HG02759 (cell line): ENCODE measurements around the gene DLG2.
"Not testable (repeated sequence)": the region's sequence is repeated elsewhere in the genome, so short reads cannot be mapped to it uniquely, and the experiment has no call there.

Experiments used
- ATAC-seq: cut with Tn5 transposase; IDR thresholded peaks from one replicate; pipeline ENCODE4 v1.9.1; 2021; ENCODE audit warnings: mild to moderate bottlenecking, moderate library complexity; ENCODE audit not compliant: unreplicated experiment

DLG2 gene

DNA sequence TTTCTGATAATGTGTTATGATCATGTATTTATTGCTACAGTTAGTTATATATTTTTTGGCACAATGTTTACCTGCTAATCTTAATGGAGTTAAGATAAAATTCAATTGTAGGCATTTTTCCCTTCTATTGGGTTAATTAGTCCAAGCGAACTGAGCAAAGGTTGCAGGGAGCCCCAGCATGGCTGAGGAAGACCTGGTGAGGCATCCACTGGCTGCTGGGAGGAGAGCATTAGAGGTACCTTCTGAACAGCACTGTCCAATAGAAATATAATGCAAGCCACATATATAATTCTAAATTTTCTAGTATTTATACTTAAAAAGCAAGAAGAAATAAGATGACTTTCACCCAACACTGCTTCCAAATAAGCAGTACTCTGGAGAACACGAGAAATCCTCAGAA is 19.9 kb upstream of the DLG2 start:
- peak; percentile 2 for ATAC-seq

DNA sequence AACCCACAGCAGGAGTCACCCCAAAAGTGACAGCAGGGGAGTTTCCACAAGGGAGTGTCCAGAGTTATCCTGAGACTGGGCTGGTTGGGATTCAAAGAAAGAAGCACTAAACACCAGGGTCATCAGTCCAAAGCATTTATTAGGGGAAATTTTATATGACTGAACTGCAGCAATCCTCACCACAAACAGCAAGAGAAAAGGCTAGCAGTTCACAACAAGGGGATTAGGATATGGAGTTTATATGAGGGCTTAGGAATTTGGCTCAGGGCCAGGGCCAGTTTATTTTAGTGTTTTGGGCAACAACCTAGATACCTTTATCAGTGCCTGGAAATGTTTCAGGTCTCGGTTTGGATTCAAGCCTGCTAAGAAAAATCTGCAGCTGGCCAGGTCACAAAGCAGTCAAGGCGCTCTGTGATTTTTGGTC is 16.1 kb upstream of the DLG2 start:
- ATAC-seq: no peak

DNA sequence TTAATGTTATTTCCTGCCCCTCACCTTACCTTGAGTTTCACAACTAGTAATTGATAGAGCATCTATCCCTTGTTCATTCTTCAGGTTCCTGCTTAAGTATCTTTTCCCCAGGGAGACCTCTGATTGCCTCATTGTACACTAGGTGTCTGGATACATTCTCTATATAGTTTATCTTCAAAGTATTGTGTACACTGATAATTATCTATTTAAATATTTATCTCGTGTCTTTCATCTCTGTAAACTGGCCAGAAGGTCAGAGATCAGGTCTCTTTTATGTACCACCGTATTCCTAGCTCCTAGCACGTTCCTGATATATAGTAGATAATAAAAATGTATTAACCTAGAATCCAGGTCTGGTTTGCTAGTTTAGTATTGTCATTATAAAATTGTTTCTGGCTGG is 7.6 kb upstream of the DLG2 start:
- no peak for ATAC-seq

DNA sequence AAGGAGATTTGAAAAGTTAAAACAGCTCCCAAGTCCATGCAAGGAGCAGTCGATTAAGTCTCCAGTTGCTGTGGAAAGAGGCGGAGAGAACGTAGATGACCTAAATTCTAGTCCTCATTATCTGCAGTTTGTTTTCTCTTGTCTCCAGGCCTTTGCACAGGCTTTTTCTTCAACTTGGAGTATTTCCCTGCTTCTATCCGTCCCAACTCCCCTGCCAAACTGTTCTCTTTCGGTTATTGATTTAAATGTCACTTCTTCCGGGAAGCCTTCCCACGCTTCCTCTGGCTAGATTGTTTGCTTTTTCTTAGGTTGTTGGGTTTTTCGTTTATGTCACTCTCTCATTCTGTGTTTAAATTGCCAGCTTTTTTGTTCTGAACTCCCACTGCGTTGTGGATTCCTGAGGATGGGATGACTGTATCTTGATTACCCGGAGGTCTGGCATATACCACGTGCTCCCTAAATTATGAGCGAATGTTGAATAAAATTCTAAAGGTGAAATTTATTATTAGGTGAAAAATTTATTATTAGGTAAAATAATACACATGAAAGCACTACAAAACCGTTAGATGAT is 1.7 kb upstream of the DLG2 start:
- peak; percentile 12 for ATAC-seq

DNA sequence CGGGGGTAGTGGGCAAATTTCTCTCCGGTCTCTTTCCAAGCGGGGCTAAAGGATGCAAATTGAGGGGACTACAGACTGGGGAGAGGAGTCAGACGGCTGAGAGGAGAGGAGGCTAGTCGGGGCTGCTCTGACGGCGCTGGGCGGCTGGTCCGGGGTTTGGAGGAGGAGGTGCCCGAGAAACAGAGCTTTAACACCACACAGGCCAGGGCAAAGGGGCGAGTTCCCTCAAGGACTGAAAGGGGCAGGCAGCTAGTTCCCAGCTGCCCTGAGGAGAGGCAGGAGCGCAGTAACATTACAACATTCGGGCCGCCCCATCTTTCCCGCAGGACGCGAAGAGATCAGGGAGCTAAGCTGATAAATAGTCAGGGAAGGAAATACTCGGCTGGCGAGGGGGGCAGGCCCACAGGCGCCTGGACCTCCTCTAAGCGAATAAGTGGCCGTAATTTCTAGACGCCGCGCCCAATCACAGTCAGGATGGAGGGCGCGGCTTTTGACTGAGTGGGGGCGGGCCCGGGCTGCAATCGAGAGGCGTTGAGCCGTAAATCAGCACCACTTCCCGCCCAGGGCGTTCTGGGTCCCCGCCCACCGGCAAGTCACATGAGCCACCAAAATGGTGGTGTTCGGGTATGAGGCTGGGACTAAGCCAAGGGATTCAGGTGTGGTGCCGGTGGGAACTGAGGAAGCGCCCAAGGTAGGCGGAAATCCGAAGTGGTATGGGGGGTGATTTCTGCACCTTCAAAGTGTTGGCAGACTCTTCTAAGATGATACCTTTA is 1.0 kb upstream of the DLG2 start, which contains the start of gene TMEM126B:
Gene TMEM126B, plus strand, starts transcription at position 596 of the 773 bp plus-strand sequence. Its CDS starts 15 bp downstream, at position 611.
- ATAC-seq: peak; percentile 99

DNA sequence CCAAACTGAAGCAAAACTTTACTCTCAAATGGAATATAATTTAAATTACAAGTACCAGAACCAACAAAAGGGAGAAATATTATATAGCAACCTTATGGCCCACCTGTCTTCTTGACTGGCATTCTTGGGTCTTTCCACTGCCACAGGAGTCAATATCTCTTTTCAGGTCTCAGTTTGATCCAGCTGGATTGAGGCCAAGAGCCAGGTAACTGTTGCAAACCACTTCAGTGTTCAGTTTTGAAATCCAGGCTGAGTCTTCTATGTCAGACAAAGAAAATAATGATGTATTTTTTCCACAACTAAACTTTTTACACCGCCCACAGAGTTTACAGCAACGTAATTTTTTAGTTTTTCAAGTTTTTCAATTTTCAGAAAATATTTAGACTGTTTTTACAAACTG is 648 bp downstream of the DLG2 start:
- no peak for ATAC-seq

DNA sequence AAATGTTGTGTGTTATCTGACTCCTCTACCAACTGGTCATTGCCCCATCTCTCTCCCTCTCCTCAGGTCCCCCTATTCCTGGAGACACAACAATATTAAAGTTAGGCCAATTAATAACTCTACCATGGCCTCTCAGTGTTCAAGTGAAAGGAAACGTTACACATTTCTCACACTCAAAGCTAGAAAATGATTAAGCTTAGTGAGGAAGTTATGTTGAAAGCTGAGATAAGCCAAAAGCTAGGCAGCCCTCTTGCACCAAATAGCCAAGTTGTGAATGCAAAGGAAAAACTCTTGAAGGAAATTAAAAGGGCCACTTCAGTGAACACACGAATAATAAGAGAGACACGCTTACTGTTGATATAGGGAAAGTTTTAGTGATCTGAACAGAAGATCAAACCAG is 6.9 kb downstream of the DLG2 start:
- no peak for ATAC-seq

DNA sequence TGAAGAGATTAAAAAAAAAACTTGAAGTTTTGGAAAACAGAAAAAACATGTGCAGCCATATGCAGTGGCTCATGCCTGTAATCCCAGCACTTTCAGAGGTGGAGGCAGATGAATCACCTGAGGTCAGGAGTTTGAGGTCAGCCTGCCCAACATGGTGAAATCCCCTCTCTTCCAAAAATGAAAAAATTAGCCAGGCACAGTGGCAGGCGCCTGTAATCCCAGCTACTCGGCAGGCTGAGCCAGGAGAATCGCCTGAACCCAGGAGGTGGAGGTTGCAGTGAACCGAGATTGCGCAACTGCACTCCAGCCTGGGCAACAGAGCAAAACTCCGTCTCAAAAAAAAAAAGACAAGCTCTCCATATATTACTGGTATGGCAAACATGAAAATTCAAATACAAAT is 7.6 kb downstream of the DLG2 start:
- ATAC-seq: no peak

DNA sequence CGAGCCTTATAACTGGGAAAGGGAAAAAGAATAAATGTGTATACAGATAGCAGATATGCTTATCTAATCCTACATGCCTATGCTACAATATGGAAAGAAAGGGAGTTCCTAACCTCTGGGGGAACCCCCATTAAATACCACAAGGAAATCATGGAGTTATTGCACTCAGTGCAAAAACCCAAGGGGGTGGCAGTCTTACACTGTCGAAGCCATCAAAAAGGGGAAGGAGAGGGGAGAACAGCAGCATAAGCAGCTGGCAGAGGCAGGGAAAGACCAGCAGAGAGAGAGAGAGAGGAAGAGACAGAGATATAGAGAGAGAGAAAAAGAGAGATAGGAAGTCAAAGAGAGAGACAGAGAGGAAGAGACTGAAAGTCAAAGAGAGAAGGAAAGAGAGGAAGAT is 15.5 kb downstream of the DLG2 start:
- not testable (repeated sequence) for ATAC-seq

DNA sequence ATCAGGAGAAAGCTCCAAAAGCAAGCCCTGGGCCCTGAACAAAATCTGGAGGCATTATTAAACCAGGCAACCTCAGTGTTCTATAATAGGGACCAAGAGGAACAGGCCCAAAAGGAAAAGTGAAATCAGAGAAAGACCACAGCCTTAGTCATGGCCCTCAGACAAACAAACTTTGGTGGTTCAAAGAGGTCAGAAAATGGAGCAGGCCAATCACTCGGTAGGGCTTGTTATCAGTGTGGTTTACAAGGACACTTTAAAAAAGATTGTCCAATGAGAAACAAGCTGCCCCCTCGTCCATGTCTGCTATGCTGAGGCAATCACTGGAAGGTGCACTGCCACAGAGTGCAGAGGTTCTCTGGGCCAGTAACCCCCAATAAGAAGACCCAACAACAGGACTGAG is 17.9 kb downstream of the DLG2 start:
- not testable (repeated sequence) for ATAC-seq

DNA sequence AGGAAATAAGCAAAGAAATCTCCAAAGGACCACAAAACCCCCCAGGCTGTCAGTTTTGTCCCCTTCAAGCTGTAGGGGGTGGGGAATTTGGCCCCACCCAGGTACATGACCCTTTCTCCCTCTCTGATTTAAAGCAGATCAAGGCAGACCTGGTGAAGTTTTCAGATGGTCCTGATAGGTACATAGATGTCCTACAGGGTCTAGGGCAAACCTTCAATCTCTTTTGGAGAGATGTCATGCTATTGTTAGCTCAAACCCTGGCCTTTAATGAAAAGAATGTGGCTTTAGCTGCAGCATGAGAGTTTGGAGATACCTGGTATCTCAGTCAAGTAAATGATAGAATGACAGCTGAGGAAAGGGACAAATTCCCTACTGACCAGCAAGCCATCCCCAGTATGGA is 18.5 kb downstream of the DLG2 start:
- not testable (repeated sequence) for ATAC-seq

DNA sequence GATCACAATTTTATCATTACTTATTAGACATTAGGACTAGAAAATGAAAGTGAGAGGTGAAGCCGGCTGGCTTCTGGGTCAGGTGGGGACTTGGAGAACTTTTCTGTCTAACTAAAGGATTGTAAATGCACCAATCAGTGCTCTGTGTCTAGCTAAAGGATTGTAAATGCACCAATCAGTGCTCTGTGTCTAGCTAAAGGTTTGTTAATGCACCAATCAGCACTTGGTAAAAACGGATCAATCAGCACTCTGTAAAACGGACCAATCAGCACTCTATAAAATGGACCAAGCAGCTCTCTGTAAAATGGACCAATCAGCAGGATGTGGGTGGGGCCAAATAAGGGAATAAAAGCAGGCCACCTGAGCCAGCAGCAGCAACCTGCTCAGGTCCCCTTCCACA is 20.9 kb downstream of the DLG2 start:
- not testable (repeated sequence) for ATAC-seq

DNA sequence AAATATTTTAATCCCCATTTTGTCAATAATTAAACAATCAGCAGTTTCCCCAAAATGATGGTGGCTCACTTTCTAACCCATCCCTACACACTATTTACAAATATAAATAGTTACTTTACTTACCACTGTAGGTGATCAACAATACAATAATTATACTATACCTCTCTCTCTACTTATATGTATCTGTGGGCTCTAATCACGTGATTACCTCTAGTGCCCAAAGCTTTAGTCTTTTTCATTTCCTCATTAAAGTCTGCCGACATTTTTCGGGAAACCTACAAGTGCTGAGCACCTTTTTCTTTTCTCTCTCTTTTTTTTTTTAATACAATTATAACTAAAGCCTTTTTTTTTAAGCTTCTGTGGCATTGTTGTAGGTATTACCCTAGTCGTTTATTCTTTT is 23.9 kb downstream of the DLG2 start:
- no peak for ATAC-seq

DNA sequence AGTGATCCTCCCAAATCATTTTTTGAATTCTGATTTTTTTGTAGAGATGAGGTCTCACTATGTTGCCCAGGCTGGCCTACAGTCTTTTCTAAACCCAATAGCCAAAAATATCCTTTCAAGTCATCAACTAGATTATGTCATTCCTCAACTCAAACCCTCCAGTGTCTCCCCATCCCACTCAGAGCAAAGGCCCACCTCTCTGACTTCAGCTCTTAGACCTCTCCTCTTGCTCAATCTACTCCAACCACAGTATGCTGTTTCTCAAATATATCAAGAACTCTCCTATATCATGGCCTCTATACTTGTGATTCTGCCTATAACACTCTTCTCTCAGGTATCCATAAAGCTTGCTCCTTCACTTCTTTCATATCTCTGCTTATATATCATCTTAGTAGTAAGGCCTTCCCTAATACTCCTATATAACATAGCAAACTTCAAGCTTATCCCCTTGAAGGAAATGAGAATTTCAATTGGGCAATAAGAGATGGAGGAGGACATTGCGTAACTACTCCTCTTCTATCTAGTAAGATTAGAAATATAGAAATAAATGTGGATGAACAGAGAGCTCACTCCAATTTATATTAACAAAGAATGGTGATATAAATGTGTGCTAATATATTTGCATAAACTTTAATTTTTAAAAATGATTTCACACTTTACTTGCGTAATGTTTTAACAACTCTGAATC is 24.5 kb downstream of the DLG2 start:
- no peak for ATAC-seq

DNA sequence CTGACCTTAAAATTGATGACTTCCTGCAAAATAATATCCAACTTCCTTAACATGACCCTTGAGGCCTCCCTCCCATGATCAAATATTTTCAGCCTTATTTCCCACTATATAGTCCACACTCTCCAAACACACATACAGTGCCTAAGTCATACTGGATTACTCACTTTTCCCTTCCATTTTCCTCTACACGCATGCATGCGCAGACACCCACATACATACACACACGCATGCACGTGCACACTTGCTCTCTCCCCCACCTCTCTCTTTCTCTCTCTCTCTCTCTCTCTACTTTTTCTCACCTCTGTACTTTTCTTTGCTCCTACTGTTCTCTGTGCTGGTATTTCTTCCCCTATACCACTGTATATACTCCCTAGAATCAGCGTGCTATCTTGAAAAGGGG is 28.1 kb downstream of the DLG2 start:
- no peak for ATAC-seq

DNA sequence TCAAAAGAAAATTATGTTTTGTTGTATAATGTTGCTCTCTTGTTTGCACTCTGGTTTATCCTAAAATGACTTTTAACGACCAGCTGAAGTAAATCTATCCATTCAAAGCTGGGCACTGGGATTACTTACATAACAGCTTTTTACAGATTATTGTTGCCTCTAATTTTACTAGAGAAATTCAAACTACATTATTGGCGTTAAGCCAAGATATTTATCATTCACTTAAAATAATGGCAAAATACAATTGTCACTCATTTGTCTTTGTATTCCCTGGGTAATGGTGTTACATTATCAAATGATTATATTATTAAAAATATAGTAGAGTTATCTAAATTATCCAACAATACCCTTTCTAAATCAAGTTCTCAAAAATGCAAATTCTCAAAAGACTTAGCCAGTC is 30.3 kb downstream of the DLG2 start:
- ATAC-seq: no peak

DNA sequence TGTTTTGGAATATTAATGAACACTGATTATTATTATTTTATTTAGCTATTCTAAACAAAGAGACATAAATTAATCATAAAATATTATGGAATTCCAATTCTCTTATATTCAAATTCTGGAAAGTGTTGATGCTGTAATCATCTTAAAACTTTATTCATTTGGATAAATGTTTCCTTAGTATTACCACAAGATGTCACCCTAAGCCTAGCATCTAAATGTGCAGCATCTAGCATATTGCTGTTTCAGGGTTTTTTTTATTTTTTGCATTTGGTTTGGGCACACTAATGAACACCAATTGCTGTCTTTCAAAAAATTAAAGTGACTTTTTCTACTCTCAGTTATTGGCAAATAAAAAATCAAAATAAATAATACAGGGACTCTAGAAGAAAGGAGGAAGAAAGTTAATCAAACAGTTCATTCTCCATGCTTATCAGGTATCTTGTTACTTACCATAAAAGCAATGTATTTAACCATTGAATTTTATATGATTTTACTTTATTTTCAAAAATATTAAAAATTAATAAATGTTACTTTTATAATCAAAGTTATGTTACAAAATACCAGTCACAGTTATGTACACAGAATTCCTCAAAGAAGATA is 31.8 kb downstream of the DLG2 start:
- ATAC-seq: no peak

DNA sequence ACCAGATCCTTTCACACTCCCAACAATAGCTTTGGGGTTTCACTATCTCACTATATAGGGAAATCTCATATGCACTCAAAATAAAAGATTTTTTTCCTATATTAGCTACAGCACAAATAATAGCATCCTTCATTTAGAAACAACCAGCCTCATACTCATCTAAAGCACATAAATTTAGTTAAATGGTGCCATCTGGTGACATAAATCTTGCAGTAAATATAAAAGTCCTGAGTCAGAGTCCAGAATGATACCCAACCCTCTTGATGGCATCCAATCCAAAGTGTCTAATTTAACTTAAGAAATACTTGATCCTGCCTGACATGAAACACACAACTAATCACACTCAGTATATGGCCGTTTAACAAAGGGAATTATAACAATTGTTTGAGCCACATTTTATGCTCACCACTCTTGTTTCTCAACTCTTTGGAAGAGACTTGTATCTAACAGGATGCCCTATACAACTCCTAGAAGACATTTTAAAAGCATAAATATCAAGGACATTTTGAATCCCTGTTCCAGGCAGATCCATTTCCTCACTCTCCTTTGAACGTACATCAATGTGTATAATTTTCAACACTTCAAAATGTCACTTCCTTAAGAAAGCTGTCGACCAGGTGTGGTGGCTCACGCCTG is 36.2 kb downstream of the DLG2 start:
- peak; percentile 64 for ATAC-seq

DNA sequence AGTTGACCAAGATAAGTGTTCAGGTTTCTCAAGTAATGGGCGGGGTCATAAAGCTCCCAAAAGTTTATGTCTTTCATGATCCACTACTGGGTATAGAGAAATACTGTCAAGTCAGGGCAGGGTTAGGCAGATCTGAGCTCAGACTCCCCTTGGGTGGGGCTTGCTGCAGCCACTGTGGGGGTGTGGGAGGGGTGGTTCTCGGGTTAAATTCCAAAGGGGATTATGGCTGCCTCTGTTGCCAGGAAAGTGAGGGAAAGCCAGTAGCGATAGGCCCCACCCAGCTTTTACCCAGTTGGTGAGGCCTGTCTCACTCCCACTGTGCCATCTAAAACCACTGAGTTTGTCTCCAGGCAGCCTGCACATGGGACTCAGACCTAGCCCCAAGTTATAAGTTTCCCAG is 37.8 kb downstream of the DLG2 start:
- no peak for ATAC-seq

DNA sequence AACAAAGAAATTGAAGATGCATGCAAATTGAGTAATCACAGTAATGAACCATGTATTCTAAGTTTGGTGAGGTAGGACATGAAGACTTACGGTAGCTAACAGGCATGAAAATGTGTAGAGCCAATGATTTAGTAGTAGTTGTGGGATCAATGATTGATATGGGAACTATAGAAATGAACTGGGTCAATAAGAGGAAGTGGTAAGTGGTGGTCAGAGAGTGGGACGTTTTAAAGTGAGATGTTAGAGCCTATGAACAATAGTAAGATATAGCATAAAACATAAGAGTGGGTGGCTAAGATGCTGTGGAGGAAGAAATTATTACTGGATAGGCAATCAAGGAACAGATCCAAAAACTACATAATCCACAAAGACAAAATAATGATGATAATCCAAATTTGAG is 45.0 kb downstream of the DLG2 start:
- ATAC-seq: no peak

DNA sequence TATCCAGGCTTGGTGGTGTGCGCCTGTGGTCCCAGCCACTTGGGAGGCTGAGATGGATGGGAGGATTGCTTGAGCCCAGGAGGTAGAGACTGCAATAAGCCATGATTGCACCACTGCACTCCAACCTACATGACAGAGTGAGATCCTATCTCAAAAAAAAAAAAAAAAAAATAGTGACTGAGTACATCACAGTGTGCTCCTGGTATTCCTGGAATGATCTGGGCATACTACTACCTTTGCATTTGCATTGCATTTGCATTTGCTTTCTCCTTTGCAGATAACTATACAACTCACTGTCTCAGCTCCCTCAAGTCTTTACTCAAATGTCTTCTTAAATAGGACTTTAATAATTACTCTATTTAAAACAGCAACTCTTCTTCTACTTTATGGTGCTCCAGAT is 51.8 kb downstream of the DLG2 start:
- no peak for ATAC-seq
